ENCODE measurements around the gene CFAP20. TPM values are rescaled to one million over a fixed set of nuclear protein-coding genes. Genes with fewer than 3 reads are reported as not detected.
"Not testable (repeated sequence)": the region's sequence is repeated elsewhere in the genome, so short reads cannot be mapped to it uniquely, and the experiment has no call there.

CFAP20 gene
- total RNA-seq, 4 donors from 2014 or later, result 12.5 to 31.2 (median 23.5) TPM

GRCh38 chr16:58094791-58095574 lies 34.2 kb downstream of the CFAP20 start:
- no peak for DNase-seq (ENCODE audit: extremely low spot score)
- no peak for TF ChIP-seq POLR2AphosphoS5 (IDR thresholded peaks at IDR 0.05)
- TF ChIP-seq EP300 (IDR thresholded peaks at IDR 0.05), result no peak
- no peak for TF ChIP-seq POLR2A (IDR thresholded peaks at IDR 0.05; ENCODE audit: low read depth)
- TF ChIP-seq CTCF (IDR thresholded peaks at IDR 0.05), result no peak
- 84% methylated on average over 5 of the region's 15 CpGs for WGBS
- Histone ChIP-seq H3K36me3 (no peaks in the 10 kb centered on the region), H3K4me1 (peaks cover 3 to 13% (median 10%) of the 10 kb centered on the region in 4 donors), H3K27me3 (peaks cover 0 to 27% (median 0%) of the 10 kb centered on the region in 4 donors), H3K4me3 (no peak overlapping the region), H3K27ac (replicated peaks in 1 of 4) (no peak overlapping the region), H3K9me3 (no peaks in the 10 kb centered on the region)
- intact Hi-C loops (cut with DNase I), result no loop called here

GRCh38 chr16:58094026-58094425 lies 35.2 kb downstream of the CFAP20 start:
- Histone ChIP-seq H3K4me3 (no peak overlapping the region), H3K9me3 (no peaks in the 10 kb centered on the region), H3K27ac (replicated peaks in 1 of 4) (no peak overlapping the region), H3K36me3 (no peaks in the 10 kb centered on the region), H3K4me1 (peaks cover 3 to 13% (median 10%) of the 10 kb centered on the region in 4 donors), H3K27me3 (peaks cover 0 to 27% (median 0%) of the 10 kb centered on the region in 4 donors)
- WGBS, result 89% methylated on average over 5 of the region's 5 CpGs
- no peak for TF ChIP-seq POLR2A (IDR thresholded peaks at IDR 0.05; ENCODE audit: low read depth)
- TF ChIP-seq POLR2AphosphoS5 (IDR thresholded peaks at IDR 0.05), result no peak
- no peak for TF ChIP-seq CTCF (IDR thresholded peaks at IDR 0.05)
- no peak for TF ChIP-seq EP300 (IDR thresholded peaks at IDR 0.05)
- no peak for DNase-seq (ENCODE audit: extremely low spot score)
- intact Hi-C loops (cut with DNase I), result no loop called here

- H3K27me3 ChIP-seq; DNase-seq (ENCODE audit: extremely low spot score); H3K4me1 ChIP-seq; intact Hi-C loops (cut with DNase I); H3K9me3 ChIP-seq; H3K4me3 ChIP-seq; H3K27ac ChIP-seq (replicated peaks in 1 of 4); H3K36me3 ChIP-seq: not testable (repeated sequence)
- 97% methylated on average over 3 of the region's 3 CpGs for WGBS
Measured at GRCh38 chr16:58090396-58090795, 38.8 kb downstream of the CFAP20 start.

GRCh38 chr16:58088091-58088490 lies 41.1 kb downstream of the CFAP20 start:
- intact Hi-C loops (cut with DNase I), result no loop called here
- Histone ChIP-seq H3K36me3 (no peaks in the 10 kb centered on the region), H3K9me3 (no peaks in the 10 kb centered on the region), H3K4me1 (peaks cover 0 to 6% (median 0%) of the 10 kb centered on the region in 4 donors), H3K27ac (replicated peaks in 1 of 4) (no peak overlapping the region), H3K4me3 (no peak overlapping the region), H3K27me3 (no peaks in the 10 kb centered on the region)
- no peak for DNase-seq (ENCODE audit: extremely low spot score)
- no peak for TF ChIP-seq POLR2A (IDR thresholded peaks at IDR 0.05; ENCODE audit: low read depth)
- TF ChIP-seq CTCF (IDR thresholded peaks at IDR 0.05), result no peak
- no peak for TF ChIP-seq POLR2AphosphoS5 (IDR thresholded peaks at IDR 0.05)
- TF ChIP-seq EP300 (IDR thresholded peaks at IDR 0.05), result no peak
- 59% methylated on average over 9 of the region's 9 CpGs for WGBS

- intact Hi-C loops (cut with DNase I), result no loop called here
- Histone ChIP-seq H3K36me3 (no peaks in the 10 kb centered on the region), H3K4me1 (peaks cover 0 to 6% (median under 1%) of the 10 kb centered on the region in 4 donors), H3K27me3 (no peaks in the 10 kb centered on the region), H3K27ac (replicated peaks in 1 of 4) (no peak overlapping the region), H3K9me3 (no peaks in the 10 kb centered on the region), H3K4me3 (no peak overlapping the region)
- TF ChIP-seq POLR2AphosphoS5 (IDR thresholded peaks at IDR 0.05), result no peak
- TF ChIP-seq CTCF (IDR thresholded peaks at IDR 0.05), result no peak
- TF ChIP-seq POLR2A (IDR thresholded peaks at IDR 0.05; ENCODE audit: low read depth), result no peak
- no peak for TF ChIP-seq EP300 (IDR thresholded peaks at IDR 0.05)
- 91% methylated on average over 23 of the region's 23 CpGs for WGBS
- DNase-seq (ENCODE audit: extremely low spot score), result no peak
Measured at GRCh38 chr16:58087209-58087913, 41.8 kb downstream of the CFAP20 start.

Measured in esophagus muscularis mucosa (tissue), 4 donors.